ENCODE results near the gene TSNAXIP1.
"Not testable (repeated sequence)": the region's sequence is repeated elsewhere in the genome, so short reads cannot be mapped to it uniquely, and the experiment has no call there.

The TSNAXIP1 gene

GRCh38 chr16:67861877-67862276, 55.2 kb downstream of the TSNAXIP1 start:
- no peak for DNase-seq (ENCODE audit: low spot score)

- DNase-seq (ENCODE audit: low spot score), result no peak
Observed at GRCh38 chr16:67862623-67863583, 56.2 kb downstream of the TSNAXIP1 start.

GRCh38 chr16:67864044-67864443, 57.4 kb downstream of the TSNAXIP1 start:
- not testable (repeated sequence) for DNase-seq (ENCODE audit: low spot score)

GRCh38 chr16:67864594-67864993, 57.9 kb downstream of the TSNAXIP1 start:
- no peak for DNase-seq (ENCODE audit: low spot score)

- no peak for DNase-seq (ENCODE audit: low spot score)
Observed at GRCh38 chr16:67865318-67865717, 58.6 kb downstream of the TSNAXIP1 start.

- peak; percentile 37 for DNase-seq (ENCODE audit: low spot score)
Observed at GRCh38 chr16:67868290-67868689, 61.6 kb downstream of the TSNAXIP1 start.

GRCh38 chr16:67869653-67870052, 63.0 kb downstream of the TSNAXIP1 start:
- no peak for DNase-seq (ENCODE audit: low spot score)

GRCh38 chr16:67871256-67871655, 64.6 kb downstream of the TSNAXIP1 start:
- no peak for DNase-seq (ENCODE audit: low spot score)

- DNase-seq (ENCODE audit: low spot score), result no peak
Observed at GRCh38 chr16:67872131-67872630, 65.5 kb downstream of the TSNAXIP1 start.

- DNase-seq (ENCODE audit: low spot score), result peak; percentile 68
Observed at GRCh38 chr16:67872631-67873434, 66.1 kb downstream of the TSNAXIP1 start, which contains the start of gene EDC4. Gene EDC4 (plus strand): TSS chr16:67873052. CDS start chr16:67873262, 210 bp downstream.

- DNase-seq (ENCODE audit: low spot score), result no peak
Observed at GRCh38 chr16:67873435-67874370, 67.0 kb downstream of the TSNAXIP1 start.

- no peak for DNase-seq (ENCODE audit: low spot score)
Observed at GRCh38 chr16:67874372-67874771, 67.7 kb downstream of the TSNAXIP1 start.

GRCh38 chr16:67877064-67877463, 70.4 kb downstream of the TSNAXIP1 start:
- no peak for DNase-seq (ENCODE audit: low spot score)

All from Ammon's horn (tissue), 1 donor.